HUES48 (cell line): ENCODE results near the gene BRD3OS.

Source experiments
- H3K27ac ChIP-seq: one replicate; pipeline ENCODE4 v1.7.0; 2013; ENCODE audit warnings: low read depth, low read length, inconsistent platforms
- H3K27me3 ChIP-seq: 2 replicates; pipeline ENCODE4 v1.6.1; 2013; ENCODE audit warnings: mild to moderate bottlenecking, low read length; ENCODE audit not compliant: control insufficient read depth, insufficient read depth
- H3K36me3 ChIP-seq: 2 replicates; pipeline ENCODE4 v1.6.1; 2013; ENCODE audit warnings: low read length; ENCODE audit not compliant: control insufficient read depth, insufficient read depth
- H3K4me1 ChIP-seq: 2 replicates; pipeline ENCODE4 v1.6.1; 2013; ENCODE audit warnings: mild to moderate bottlenecking, low read length; ENCODE audit not compliant: control insufficient read depth, insufficient read depth
- H3K4me3 ChIP-seq: 2 replicates; pipeline ENCODE4 v1.5.1; 2013; ENCODE audit warnings: mild to moderate bottlenecking, low read depth, low read length
- H3K9ac ChIP-seq: 2 replicates; pipeline ENCODE4 v1.6.1; 2013; ENCODE audit warnings: mild to moderate bottlenecking, low read depth, low read length, moderate library complexity
- H3K9me3 ChIP-seq: 2 replicates; pipeline ENCODE4 v1.6.1; 2013; ENCODE audit warnings: low read length; ENCODE audit not compliant: control insufficient read depth, insufficient read depth

The BRD3OS gene

GRCh38 chr9:134029248-134030226 lies 4.3 kb downstream of the BRD3OS start:
- no peaks in the 10 kb centered on the region for H3K9me3 ChIP-seq
- H3K9ac ChIP-seq, result no peak overlapping the region
- H3K4me3 ChIP-seq, result no peak overlapping the region
- no peaks in the 10 kb centered on the region for H3K27me3 ChIP-seq
- H3K4me1 ChIP-seq, result no peaks in the 10 kb centered on the region
- H3K27ac ChIP-seq, result no peak overlapping the region
- peaks cover 42% of the 10 kb centered on the region for H3K36me3 ChIP-seq

- Histone ChIP-seq H3K27ac (no peak overlapping the region), H3K9ac (no peak overlapping the region), H3K27me3 (no peaks in the 10 kb centered on the region), H3K4me1 (no peaks in the 10 kb centered on the region), H3K4me3 (no peak overlapping the region), H3K9me3 (no peaks in the 10 kb centered on the region), H3K36me3 (peaks cover 56% of the 10 kb centered on the region)
Measured at GRCh38 chr9:134030821-134031470, 5.7 kb downstream of the BRD3OS start.

- no peaks in the 10 kb centered on the region for H3K9me3 ChIP-seq
- H3K27me3 ChIP-seq, result no peaks in the 10 kb centered on the region
- peaks cover 61% of the 10 kb centered on the region for H3K36me3 ChIP-seq
- no peaks in the 10 kb centered on the region for H3K4me1 ChIP-seq
- H3K4me3 ChIP-seq, result no peak overlapping the region
- no peak overlapping the region for H3K27ac ChIP-seq
- no peak overlapping the region for H3K9ac ChIP-seq
Measured at GRCh38 chr9:134031783-134032182, 6.5 kb downstream of the BRD3OS start.

DNA sequence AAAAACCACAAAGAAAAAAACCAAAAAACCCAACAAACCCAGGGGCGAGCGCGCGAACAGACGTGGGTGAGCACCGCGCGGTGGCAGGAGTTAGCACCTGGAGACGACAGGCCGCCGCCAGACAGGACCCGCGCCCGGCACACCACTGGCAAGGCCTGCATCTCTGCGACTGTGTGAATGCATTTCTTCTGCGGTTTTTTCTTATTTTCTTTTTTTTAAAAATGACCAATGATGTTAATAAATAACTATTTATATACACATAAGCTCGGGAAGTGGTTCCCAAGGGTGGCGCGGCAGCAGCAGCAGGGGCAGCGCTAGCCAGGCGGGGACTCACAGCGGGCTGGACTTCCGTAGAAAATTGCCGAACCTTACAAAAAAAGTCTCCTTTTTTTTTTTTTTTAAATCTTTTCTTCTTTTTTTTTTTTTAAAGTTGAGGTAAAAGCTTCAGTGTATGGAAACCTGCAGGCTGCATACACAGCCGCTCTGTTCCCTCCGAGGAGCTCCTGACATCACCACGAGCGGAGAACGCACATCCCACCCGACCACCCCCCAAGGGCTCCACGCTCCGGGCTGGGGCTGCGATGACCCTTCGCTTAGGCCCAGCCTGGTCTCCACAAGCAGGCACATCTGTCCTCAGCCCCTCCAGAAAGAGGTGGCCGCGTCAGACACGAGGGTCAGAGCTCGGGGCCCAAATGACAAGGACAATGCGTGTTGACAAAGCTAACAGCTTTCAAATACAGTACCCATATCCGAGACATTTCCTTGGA lies 7.4 kb downstream of the BRD3OS start:
- no peak overlapping the region for H3K27ac ChIP-seq
- H3K4me1 ChIP-seq, result no peaks in the 10 kb centered on the region
- H3K36me3 ChIP-seq, result peaks cover 62% of the 10 kb centered on the region
- H3K27me3 ChIP-seq, result no peaks in the 10 kb centered on the region
- no peak overlapping the region for H3K9ac ChIP-seq
- H3K9me3 ChIP-seq, result no peaks in the 10 kb centered on the region
- H3K4me3 ChIP-seq, result no peak overlapping the region

DNA sequence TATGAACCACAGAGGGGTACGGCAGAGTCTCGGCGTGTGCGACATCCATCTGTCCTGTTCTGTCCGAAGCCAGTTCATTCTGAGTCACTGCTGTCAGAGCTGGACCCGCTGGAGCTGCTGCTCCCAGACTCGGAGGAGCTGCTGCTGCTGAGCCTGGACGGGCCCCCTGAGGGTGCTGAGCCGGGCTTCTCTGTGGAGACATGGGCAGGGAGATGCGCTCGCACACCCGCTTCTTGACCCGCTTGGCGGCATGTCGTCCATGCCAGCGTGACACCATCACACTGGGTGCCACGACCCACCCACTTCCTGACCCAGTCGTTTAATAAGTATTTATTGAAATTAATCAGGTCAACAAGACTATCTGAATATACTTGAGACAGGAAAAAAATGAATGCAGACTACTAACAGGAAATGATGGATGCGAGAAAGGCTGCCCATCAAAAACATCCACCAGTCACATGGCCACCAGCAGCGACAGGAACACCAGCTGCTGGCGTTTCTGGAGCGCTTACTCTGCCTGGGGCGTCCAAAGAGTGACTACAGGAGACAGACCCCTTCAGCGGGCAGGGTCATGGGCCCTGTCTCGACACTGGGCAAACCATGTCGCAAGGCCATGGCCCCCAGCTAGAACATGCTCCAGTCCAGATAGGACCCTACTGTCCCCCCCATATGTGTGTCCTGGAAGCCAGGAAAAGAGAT lies 8.4 kb downstream of the BRD3OS start:
- Histone ChIP-seq H3K9me3 (no peaks in the 10 kb centered on the region), H3K9ac (no peak overlapping the region), H3K36me3 (peaks cover 69% of the 10 kb centered on the region), H3K4me3 (no peak overlapping the region), H3K27ac (no peak overlapping the region), H3K27me3 (no peaks in the 10 kb centered on the region), H3K4me1 (no peaks in the 10 kb centered on the region)

DNA sequence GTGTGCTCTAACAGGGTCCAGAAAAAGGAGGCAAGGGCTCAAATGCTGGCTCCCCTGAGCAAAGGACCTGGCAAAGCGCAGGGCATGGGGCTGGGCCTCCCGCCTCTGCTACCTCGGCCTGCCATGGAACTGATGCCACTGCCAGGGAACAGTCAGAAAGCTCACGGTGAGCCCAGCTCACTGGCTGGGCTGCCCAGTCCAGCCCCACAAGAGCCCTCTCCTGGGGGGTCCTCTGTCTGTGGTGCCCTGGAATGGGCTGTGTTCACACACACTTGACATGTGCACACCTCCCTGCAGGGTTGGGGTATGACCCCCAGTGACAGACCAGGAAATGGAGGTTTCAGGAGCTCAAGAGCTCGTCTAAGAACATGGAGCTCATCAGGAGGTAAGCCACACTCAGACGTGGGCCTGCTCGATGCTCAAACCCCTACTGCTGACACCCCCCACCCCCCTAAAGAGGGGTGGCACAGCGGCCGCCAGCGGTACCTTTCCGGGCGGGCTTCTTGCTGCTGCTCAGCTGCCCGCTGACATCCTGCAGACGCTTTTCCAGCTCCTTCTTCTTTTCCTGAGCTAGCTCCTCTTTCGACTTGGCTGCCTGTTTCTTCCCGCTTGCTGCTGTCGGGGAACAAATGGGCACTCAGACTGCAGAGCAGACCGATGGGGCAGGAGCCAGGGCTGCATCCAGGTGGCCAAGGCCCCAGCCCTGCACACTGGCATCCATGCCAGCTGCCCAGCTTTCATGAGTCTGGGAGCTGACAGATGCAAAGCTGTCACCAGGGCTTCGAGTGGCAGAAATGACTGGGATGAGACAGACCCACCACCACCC lies 9.1 kb downstream of the BRD3OS start:
- no peak overlapping the region for H3K27ac ChIP-seq
- peaks cover 77% of the 10 kb centered on the region for H3K36me3 ChIP-seq
- no peaks in the 10 kb centered on the region for H3K27me3 ChIP-seq
- no peaks in the 10 kb centered on the region for H3K9me3 ChIP-seq
- H3K4me3 ChIP-seq, result no peak overlapping the region
- no peaks in the 10 kb centered on the region for H3K4me1 ChIP-seq
- H3K9ac ChIP-seq, result no peak overlapping the region

- Histone ChIP-seq H3K9ac (no peak overlapping the region), H3K4me3 (no peak overlapping the region), H3K27ac (no peak overlapping the region), H3K27me3 (no peaks in the 10 kb centered on the region), H3K9me3 (no peaks in the 10 kb centered on the region), H3K36me3 (peaks cover 84% of the 10 kb centered on the region), H3K4me1 (no peaks in the 10 kb centered on the region)
Measured at GRCh38 chr9:134035041-134036039, 10.1 kb downstream of the BRD3OS start.

DNA sequence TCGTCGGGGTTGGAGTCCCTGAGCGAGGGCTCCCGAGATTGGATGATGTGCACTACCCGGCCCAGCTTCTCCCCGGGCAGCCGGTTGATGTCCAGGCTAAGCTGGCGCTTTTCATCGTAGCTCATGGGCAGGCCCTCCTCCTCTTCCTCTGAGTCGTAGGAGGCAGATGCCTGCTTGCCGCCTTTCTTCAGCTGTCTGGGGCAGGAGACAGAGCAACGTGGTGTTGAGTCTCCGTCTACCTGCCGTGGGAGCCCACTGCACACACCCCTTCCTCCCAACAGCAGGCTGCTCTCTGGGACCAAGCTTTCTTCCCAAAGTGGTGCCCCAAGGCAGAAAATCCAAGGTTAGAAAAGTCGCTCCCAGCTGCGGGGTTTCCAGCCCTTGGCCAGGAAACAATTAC lies 10.8 kb downstream of the BRD3OS start:
- no peak overlapping the region for H3K27ac ChIP-seq
- no peaks in the 10 kb centered on the region for H3K4me1 ChIP-seq
- H3K4me3 ChIP-seq, result no peak overlapping the region
- peaks cover 84% of the 10 kb centered on the region for H3K36me3 ChIP-seq
- no peaks in the 10 kb centered on the region for H3K27me3 ChIP-seq
- H3K9ac ChIP-seq, result no peak overlapping the region
- H3K9me3 ChIP-seq, result no peaks in the 10 kb centered on the region

DNA sequence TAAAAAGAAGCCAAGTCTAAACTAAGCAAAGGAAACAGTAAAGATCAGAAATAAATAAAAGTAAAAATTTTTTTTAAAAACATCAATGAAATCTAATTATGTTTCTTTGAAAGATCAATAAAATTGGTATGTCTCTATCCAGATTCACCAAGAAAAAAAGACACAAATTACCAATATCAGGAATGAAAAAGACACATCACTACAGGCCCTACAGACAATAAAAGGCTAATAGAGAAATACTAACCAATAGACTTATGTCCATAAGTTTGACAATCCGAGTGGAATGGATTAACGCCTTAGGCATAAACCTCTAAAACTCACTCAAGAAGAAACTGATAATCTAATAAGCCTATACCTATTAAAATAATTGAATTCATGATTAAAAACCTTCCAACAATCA lies 12.4 kb downstream of the BRD3OS start:
- H3K4me1 ChIP-seq, result no peaks in the 10 kb centered on the region
- no peak overlapping the region for H3K9ac ChIP-seq
- H3K27me3 ChIP-seq, result no peaks in the 10 kb centered on the region
- no peak overlapping the region for H3K27ac ChIP-seq
- peaks cover 83% of the 10 kb centered on the region for H3K36me3 ChIP-seq
- H3K9me3 ChIP-seq, result no peaks in the 10 kb centered on the region
- H3K4me3 ChIP-seq, result no peak overlapping the region
